Measurements from ENCODE around the gene PRKAB1. TPM values are rescaled to one million over a fixed set of nuclear protein-coding genes. Genes with fewer than 3 reads are reported as not detected.
A peak's percentile ranks its signal among the peaks of the same experiment; 100 is the strongest.

Gene PRKAB1
- total RNA-seq, 1 donor from 2014 or later: 28.9 TPM

DNA sequence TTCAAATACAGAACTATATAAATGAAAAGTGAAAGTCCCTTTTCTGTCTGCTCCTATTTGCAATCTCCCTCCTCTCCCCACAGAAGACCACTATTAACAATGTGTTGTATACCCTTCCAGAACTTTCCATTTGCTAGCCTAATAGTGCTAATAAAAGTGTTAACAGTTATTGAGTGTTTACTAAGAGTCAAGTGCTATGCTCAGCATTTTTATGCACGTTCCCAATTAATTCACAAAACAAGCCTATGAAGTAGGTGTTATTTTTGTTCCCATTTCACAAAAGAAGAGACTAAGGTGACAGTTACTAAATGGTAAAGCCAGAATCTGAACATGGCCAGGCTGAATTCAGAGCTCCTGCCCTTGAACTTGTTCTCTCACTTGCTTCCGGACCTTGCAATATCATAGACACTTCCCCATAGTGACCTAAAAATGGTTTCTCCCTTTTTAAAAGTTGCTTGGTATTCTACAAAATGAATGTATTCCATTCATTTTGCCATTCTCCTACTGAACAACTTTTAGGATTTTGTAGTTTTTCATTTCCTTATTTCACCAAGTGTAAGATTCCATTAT is 1.6 kb upstream of the PRKAB1 start:
- Histone ChIP-seq H3K4me3 (ENCODE audit: low read depth, low read length) (no peak overlapping the region), H3K27me3 (ENCODE audit: control insufficient read depth, insufficient read depth, low read length) (no peaks in the 10 kb centered on the region), H3K36me3 (ENCODE audit: control insufficient read depth, insufficient read depth, low read length) (no peaks in the 10 kb centered on the region)
- TF ChIP-seq CTCF (IDR thresholded peaks at IDR 0.05; ENCODE audit: insufficient read depth, low read length, poor library complexity, severe bottlenecking): no peak
- DNase-seq (ENCODE audit: low read depth): no peak

- Histone ChIP-seq H3K4me3 (ENCODE audit: low read depth, low read length) (peak overlapping the region; percentile 20), H3K36me3 (ENCODE audit: control insufficient read depth, insufficient read depth, low read length) (no peaks in the 10 kb centered on the region), H3K27me3 (ENCODE audit: control insufficient read depth, insufficient read depth, low read length) (no peaks in the 10 kb centered on the region)
- no peak for TF ChIP-seq CTCF (IDR thresholded peaks at IDR 0.05; ENCODE audit: insufficient read depth, low read length, poor library complexity, severe bottlenecking)
- no peak for DNase-seq (ENCODE audit: low read depth)
Observed at GRCh38 chr12:119666900-119667576, 895 bp upstream of the PRKAB1 start.

DNA sequence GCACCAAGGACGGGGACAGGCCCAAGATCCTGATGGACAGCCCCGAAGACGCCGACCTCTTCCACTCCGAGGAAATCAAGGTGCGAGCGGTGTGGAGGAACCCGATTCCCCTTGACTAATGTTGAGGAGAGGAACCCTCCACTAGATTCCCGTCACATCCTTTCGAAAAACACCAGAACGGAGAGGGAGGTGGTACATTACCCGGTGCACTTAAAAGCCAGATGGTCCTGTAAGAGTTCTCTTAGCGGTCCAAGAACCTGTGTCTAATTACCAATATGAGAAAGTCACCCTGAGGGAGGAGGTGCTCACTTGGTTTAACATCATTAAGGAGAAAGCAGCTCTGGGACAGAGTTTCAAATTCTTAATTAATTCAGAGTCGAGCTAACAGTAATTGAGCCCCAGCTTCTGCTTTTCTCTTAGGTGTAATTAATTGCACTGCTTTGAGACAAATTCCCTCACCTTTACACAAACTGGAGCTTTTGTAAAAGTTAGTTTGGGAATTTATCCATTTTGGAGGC is 450 bp downstream of the PRKAB1 start:
- TF ChIP-seq CTCF (IDR thresholded peaks at IDR 0.05; ENCODE audit: insufficient read depth, low read length, poor library complexity, severe bottlenecking): no peak
- peak overlapping the region; percentile 98 for H3K4me3 ChIP-seq (ENCODE audit: low read depth, low read length)
- no peak for DNase-seq (ENCODE audit: low read depth)

DNA sequence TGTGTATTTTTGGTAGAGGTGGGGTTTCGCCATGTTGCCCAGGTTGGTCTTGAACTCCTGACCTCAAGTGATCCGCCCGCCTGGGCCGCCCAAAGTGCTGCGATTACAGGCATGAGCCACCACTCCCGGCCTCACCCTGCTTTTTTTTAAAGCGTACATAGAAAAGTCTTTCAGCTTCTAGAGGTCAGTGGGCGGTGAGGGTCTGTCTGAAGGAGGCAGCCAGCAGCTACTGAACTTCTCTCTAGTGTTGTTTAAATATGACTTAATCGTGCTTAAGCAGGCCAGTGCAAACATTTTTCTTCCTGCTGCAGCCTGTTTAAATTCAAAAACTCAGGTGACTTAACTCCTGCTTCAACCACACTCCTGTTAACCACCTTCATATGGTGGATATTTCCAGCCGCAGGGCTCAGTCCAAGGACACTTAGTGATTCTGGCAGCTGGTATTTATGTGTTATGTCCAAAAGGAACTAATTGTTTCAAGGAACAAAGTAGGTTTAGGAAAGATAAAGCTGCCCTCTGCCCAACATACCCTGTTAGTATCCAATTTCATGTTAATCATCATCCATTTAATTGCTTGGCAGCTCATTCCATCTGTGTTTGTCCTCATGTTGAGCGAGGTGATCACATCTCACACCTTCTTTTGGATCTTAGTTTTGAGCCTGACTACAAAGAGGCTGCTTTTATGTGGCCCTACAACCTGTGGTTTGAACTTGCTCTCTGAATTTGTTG is 2.0 kb downstream of the PRKAB1 start:
- no peak for TF ChIP-seq CTCF (IDR thresholded peaks at IDR 0.05; ENCODE audit: insufficient read depth, low read length, poor library complexity, severe bottlenecking)
- peak; percentile 38 for DNase-seq (ENCODE audit: low read depth)
- no peak overlapping the region for H3K4me3 ChIP-seq (ENCODE audit: low read depth, low read length)

More for the DNA sequence above, 450 bp downstream of the PRKAB1 start:
- H3K27me3 ChIP-seq (ENCODE audit: control insufficient read depth, insufficient read depth, low read length): no peaks in the 10 kb centered on the region
- H3K36me3 ChIP-seq (ENCODE audit: control insufficient read depth, insufficient read depth, low read length): peaks cover 1% of the 10 kb centered on the region

GRCh38 chr12:119671070-119671469 is 3.1 kb downstream of the PRKAB1 start:
- Histone ChIP-seq H3K27me3 (ENCODE audit: control insufficient read depth, insufficient read depth, low read length) (no peaks in the 10 kb centered on the region), H3K4me3 (ENCODE audit: low read depth, low read length) (no peak overlapping the region), H3K36me3 (ENCODE audit: control insufficient read depth, insufficient read depth, low read length) (peaks cover 4% of the 10 kb centered on the region)
- no peak for TF ChIP-seq CTCF (IDR thresholded peaks at IDR 0.05; ENCODE audit: insufficient read depth, low read length, poor library complexity, severe bottlenecking)
- no peak for DNase-seq (ENCODE audit: low read depth)

More for the DNA sequence above, 2.0 kb downstream of the PRKAB1 start:
- Histone ChIP-seq H3K36me3 (ENCODE audit: control insufficient read depth, insufficient read depth, low read length) (peaks cover 4% of the 10 kb centered on the region), H3K27me3 (ENCODE audit: control insufficient read depth, insufficient read depth, low read length) (no peaks in the 10 kb centered on the region)

All from kidney epithelial cell (primary cell).